HG03354 (cell line): Measurements from ENCODE around the gene GNAT2.

Experiments used
- ATAC-seq: cut with Tn5 transposase; IDR thresholded peaks from one replicate; pipeline ENCODE4 v1.9.1; 2021; ENCODE audit warnings: mild to moderate bottlenecking; ENCODE audit not compliant: unreplicated experiment, poor library complexity, severe bottlenecking

Gene GNAT2

DNA sequence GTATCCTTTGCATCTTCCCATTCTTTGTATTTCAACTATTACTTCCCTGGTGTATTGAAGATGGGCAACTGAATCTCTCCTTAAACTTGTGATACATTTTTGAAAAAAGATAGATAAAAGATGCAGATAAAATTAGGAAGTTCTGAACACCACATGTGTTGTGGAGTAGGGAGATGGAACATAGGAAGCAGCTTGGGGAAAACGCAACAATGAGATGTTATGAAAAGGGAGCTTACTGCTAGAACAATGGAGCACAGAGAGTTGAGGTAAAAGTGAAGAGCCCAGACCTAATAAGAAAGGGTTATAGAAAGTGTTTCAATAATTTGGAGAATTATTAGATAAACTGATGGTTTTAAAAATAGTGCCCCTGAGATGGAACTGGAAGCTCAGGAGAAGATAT, 50.1 kb downstream of the GNAT2 start:
- ATAC-seq = no peak

DNA sequence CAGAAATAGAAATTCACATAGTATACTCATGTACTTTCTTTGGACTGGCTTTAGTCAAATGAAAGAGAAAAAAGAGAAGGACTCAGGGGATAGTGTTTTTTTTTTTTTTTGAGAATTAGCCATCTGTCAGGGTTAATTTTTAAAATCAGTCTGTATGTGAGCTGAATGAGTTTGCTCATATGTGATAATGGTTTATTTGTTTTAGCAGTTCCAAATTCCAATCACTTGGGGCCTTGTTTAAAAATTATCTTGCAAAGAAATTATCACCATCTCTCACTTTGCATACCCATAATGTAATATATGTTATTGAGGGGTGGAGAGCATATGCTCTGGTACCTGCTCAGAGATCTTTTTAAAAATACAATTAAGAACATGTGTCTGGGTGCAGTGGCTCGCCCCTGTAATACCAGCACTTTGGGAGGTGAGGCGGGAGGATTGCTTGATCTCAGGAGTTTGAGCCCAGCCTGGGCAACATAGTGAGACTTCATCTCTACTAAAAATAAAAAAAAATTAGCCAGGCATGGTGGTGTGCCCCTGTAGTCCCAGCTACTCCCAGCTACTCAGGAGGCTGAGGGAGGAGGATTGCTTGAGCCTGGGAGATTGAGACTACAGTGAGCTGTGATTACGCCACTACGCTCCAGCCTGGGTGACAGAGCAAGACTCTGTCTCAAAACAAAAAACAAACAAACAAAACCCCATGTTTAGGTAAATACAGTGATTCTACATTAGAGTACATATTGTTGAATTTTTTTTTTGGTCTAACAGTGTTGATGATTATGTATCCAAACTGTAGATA, 51.3 kb downstream of the GNAT2 start:
- no peak for ATAC-seq

DNA sequence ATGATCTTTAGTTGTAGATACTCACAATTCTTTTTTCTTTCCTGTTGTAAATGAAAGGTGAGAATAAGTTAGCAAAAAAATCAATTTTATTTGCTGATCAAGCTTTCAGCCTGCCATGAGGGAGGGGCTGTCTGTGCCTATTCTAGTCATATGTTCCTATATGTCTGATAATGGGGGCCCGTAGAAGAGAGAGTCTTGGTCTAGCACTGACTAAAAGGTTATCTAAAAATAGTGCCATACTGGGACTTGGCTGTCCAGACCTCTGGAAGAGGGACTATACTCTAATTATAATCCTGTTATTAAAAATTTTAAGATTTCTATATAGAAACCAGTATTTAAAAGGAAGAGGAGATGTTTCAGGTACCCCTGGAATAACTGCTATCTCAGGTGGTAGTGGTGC, 52.4 kb downstream of the GNAT2 start:
- ATAC-seq = no peak

DNA sequence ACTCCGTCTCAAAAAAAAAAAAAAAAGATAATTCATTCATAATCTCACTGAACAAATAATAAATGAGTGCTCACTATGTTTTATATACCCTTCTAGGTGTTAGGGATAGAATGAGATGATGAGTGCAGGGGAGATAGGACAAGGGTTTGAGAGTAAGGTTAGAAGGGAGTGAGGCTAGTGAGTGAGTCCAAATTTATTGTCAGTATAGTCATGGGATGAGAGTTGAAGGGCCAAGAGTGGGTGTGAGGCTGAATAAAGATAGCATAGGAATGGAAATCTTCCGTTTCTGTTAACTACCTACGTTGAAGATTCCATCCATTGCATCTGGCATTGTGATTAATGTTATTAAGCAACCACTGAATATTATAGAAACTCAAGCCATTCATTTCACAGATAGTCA, 54.2 kb downstream of the GNAT2 start:
- no peak for ATAC-seq

DNA sequence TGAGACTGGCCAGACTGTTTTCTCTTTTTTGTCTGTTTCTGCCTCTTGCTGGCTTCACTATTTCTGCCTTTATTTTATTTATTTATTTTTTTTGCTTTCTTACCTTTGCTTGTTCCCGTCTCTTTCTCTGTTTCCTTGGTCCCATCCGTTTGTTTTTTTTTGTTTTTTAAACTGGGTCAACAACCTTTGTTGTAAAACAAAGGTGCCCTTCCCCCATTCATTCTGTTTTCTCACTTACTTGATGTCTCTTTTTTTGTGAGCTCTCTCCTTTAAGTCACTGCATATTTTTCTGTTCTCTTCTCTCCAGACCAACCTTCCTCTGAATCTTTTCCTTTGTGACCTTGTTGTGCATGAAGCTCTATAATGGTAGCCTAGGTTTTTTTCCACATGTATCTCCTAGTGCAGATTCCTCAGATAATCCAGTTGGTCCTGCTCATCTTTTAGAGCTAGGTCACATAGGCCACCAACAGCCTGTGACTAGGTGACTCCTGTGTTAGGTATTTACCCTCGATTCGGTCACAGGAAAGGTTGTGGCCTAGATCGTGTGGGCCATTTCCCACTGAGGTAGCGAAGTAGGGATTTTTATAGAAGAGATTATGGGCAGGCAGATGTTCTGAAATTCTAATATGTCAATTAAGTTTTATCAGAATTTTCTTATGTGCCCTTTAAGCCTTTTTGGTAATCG, 55.1 kb downstream of the GNAT2 start:
- no peak for ATAC-seq

DNA sequence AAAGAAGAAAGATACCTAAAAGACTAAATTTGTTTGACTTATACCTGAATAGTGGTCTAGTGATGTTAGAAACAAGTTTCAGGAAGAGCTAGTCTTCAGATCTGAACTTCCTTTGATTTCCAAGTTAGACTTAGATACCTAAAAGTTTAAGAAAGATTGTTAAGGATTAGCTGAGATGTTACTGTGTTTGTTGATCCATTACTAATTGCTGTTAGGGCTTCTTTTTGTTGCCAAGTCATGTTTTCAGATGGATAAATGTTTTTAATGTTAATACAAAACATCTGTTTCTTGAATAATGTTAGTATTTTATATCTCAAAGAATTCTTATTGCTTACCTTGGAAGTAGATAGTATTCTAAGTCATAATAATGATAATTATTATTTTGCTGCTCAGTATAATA, 59.4 kb downstream of the GNAT2 start:
- ATAC-seq = no peak

DNA sequence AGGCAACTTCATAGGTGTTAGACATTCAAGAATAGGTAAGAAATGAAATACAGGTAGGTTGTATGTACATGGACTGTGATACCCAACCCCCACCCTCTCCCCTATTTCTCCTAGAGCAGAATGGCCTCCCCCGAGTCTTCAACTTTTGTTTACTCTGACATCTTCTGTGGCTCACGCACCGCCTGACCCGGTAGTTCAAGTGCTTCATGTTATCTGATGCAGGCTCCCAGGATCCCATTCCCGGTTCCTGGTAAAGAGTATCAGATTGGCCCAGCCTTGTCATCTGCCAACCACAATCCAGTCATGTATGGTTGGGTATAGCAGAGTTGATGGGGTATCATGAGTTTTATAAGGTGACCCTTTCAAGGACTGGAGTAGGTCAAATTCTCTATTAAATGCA, 61.9 kb downstream of the GNAT2 start:
- no peak for ATAC-seq

DNA sequence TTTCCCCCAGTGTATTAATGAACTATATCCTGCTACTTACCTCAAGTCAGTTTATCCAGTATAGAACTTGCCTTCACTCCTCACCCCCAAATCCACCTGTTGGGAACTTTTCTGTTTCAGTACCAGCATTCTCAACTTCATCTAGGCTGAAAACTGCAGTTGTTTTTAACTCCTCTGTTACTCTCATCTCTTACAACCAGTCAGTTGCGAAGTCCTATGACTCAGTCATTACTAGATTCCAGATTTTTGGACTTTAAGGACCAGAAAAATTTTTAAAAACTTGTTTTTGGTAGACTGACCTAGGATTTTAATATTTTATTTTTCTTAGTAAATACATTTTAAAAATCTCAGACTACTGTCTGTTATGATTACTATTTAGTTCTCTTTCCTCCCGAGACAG, 62.9 kb downstream of the GNAT2 start:
- ATAC-seq = no peak
